OCI-LY7 (cell line): ENCODE results near the gene RAB8A. TPM values are rescaled to one million over a fixed set of nuclear protein-coding genes. Genes with fewer than 3 reads are reported as not detected.

Experiments
- BruUV-seq: library from RNA; stranded (reverse); fragments of 400-500 nt; replicated peaks from 2 replicates; lab custom pipeline; 2021; lab: Mats Ljungman, UMichigan
- CTCF ChIA-PET: fragments of 300-600 bp; sonication (Branson Sonifier 250); formaldehyde crosslinking; loops from one replicate; lab custom pipeline; 2022; ENCODE audit warnings: antibody characterized with exemption; ENCODE audit not compliant: unreplicated experiment; lab: Charles Lee
- POLR2A ChIA-PET: fragments of 300-600 bp; sonication (Branson Sonifier 250); formaldehyde crosslinking; loops from one replicate; lab custom pipeline; 2022; ENCODE audit warnings: antibody characterized with exemption; lab: Charles Lee
- DNase-seq: peaks from one replicate; pipeline ENCODE4 v3.0.0-alpha.2; 2015; ENCODE audit warnings: low spot score
- H2AFZ ChIP-seq: fragments of 200-600 bp; sonication (generic), shearing (Covaris generic); 2 replicates; pipeline ENCODE4 v1.6.1; 2014; ENCODE audit warnings: mild to moderate bottlenecking, antibody characterized with exemption, low read length, moderate library complexity
- H3K27ac ChIP-seq: fragments of 200-600 bp; sonication (generic); 2 replicates; pipeline ENCODE4 v1.5.1; 2014; ENCODE audit warnings: mixed run types, low read depth, mild to moderate bottlenecking, moderate library complexity, low read length, inconsistent platforms; ENCODE audit not compliant: poor library complexity, severe bottlenecking
- H3K36me3 ChIP-seq: fragments of 200-600 bp; sonication (generic); 2 replicates; pipeline ENCODE4 v1.6.1; 2014; ENCODE audit warnings: mild to moderate bottlenecking, antibody characterized with exemption, low read length, moderate library complexity, mixed read lengths; ENCODE audit not compliant: insufficient read depth
- H3K4me1 ChIP-seq: fragments of 200-600 bp; sonication (generic); 2 replicates; pipeline ENCODE4 v1.5.1; 2014; ENCODE audit warnings: mild to moderate bottlenecking, low read length; ENCODE audit not compliant: insufficient read depth, poor library complexity, severe bottlenecking
- H3K4me2 ChIP-seq: fragments of 200-600 bp; sonication (generic); 2 replicates; pipeline ENCODE4 v1.6.1; 2014; ENCODE audit warnings: mild to moderate bottlenecking, low read length
- H3K4me3 ChIP-seq: fragments of 200-600 bp; sonication (generic); 2 replicates; pipeline ENCODE4 v1.5.1; 2014; ENCODE audit warnings: mild to moderate bottlenecking, low read depth, low read length; ENCODE audit not compliant: poor library complexity, severe bottlenecking
- H3K79me2 ChIP-seq: fragments of 200-600 bp; sonication (generic); 2 replicates; pipeline ENCODE4 v1.6.1; 2016; ENCODE audit warnings: low read depth, mild to moderate bottlenecking, low read length, moderate library complexity, mixed read lengths; ENCODE audit not compliant: insufficient read depth
- H3K9me2 ChIP-seq: fragments of 200-600 bp; sonication (generic); 2 replicates; pipeline ENCODE4 v1.6.1; 2016; ENCODE audit warnings: mild to moderate bottlenecking, low read length, mixed read lengths; ENCODE audit not compliant: insufficient read depth
- H3K9me3 ChIP-seq: fragments of 200-600 bp; sonication (generic); 2 replicates; pipeline ENCODE4 v1.6.1; 2014; ENCODE audit warnings: mild to moderate bottlenecking, mixed run types, low read length, mixed read lengths
- H4K20me1 ChIP-seq: fragments of 200-600 bp; sonication (generic); 2 replicates; pipeline ENCODE4 v1.6.1; 2014; ENCODE audit warnings: mild to moderate bottlenecking, antibody characterized with exemption, low read length, moderate library complexity, mixed read lengths; ENCODE audit not compliant: insufficient read depth
- EZH2phosphoT487 ChIP-seq: fragments of 200-600 bp; sonication (generic); IDR thresholded peaks from 2 replicates; pipeline ENCODE4 v1.6.1; 2018; ENCODE audit warnings: low read depth, borderline replicate concordance, mild to moderate bottlenecking, mixed run types, antibody characterized with exemption, low read length, moderate library complexity, mixed read lengths
- intact Hi-C: fragments of 100-400 bp; cut with micrococcal nuclease; formaldehyde crosslinking; loops from one replicate; pipeline ENCODE4 v1.10.0; 2022; ENCODE audit not compliant: unreplicated experiment
- total RNA-seq, 2 experiments: library from RNA; depleted of rRNA in 1 of 2; stranded (reverse); fragments of >200 nt in 1 of 2; shearing (Covaris generic) in 1 of 2; gene quantifications; 2 replicates each; pipeline ENCODE4 v1.2.3, GENCODE V29; 2014 to 2022
- TF ChIP-seq, protein P1 (sequence below): fragments of 200-600 bp; sonication (generic); conservative IDR thresholded peaks from 2 replicates; pipeline ENCODE4 v1.5.1; 2014; ENCODE audit warnings: mild to moderate bottlenecking, antibody characterized with exemption, low read length, moderate library complexity, mixed read lengths

The RAB8A gene
- total RNA-seq, 2 experiments from 2014 or later, result 64.9 to 124 TPM

DNA sequence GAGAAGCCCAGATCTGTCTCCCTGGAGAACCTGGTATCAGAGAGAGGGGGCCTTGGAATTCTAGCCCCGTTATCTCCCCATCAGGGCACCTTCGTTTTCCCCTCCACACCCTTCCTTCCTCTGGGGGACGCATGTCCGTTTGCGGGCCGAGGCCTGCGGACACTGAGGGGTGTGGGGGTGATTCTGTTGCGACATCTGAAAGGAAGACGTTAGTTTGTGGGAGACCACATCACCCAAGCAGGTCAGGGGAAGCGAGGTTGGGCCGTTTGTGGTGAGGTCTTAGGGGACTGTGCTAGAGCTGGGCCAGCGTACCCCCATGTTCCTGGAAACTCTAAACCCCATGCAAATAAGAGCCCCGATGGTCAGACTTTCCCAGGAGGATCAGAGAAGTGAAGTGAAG, 28.1 kb downstream of the RAB8A start:
- Histone ChIP-seq H3K27ac (no peak overlapping the region), H3K4me1 (peaks cover 45% of the 10 kb centered on the region), H3K36me3 (peaks cover 7% of the 10 kb centered on the region), H3K4me3 (no peak overlapping the region), H3K79me2 (peaks cover 11% of the 10 kb centered on the region), H4K20me1 (no peaks in the 10 kb centered on the region), H3K9me3 (no peaks in the 10 kb centered on the region), H3K9me2 (no peaks in the 10 kb centered on the region), H3K4me2 (no peak overlapping the region), H2AFZ (no peak overlapping the region)
- ChIA-PET POLR2A (no interaction called here), CTCF (no interaction called here)
- no peak for TF ChIP-seq EZH2phosphoT487
- TF ChIP-seq, protein P1, sequence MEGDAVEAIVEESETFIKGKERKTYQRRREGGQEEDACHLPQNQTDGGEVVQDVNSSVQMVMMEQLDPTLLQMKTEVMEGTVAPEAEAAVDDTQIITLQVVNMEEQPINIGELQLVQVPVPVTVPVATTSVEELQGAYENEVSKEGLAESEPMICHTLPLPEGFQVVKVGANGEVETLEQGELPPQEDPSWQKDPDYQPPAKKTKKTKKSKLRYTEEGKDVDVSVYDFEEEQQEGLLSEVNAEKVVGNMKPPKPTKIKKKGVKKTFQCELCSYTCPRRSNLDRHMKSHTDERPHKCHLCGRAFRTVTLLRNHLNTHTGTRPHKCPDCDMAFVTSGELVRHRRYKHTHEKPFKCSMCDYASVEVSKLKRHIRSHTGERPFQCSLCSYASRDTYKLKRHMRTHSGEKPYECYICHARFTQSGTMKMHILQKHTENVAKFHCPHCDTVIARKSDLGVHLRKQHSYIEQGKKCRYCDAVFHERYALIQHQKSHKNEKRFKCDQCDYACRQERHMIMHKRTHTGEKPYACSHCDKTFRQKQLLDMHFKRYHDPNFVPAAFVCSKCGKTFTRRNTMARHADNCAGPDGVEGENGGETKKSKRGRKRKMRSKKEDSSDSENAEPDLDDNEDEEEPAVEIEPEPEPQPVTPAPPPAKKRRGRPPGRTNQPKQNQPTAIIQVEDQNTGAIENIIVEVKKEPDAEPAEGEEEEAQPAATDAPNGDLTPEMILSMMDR, result no peak
- no peak for DNase-seq
- BruUV-seq, result no TSS peak
- intact Hi-C loops, result loop anchor here (2.0 kb wide), 1 partner anchor 43 kb away; no protein-coding TSS in a partner anchor

DNA sequence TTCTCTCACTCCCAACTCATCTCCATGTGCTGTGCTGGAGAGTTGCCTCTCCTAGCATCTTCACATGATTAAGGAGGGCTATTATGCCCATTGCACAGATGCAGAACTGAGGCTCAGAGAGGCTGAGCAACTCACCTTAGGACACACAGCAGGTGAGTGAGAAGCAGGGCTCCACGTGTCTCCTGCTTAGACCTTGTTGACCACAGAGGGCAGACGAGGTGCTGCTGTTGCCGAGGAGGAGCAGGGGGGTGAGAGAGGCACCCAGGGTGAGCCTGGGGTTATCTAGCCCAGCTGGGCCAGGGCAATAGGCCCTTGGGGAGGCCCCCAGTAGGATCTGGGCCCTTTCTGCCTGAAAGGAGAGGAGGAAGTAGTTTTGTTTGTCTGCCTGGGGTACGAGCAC, 29.4 kb downstream of the RAB8A start:
- Histone ChIP-seq H2AFZ (no peak overlapping the region; the same call in 1 of the 2 replicates), H4K20me1 (no peaks in the 10 kb centered on the region), H3K36me3 (peaks cover 2% of the 10 kb centered on the region), H3K27ac (peak overlapping the region; percentile 49), H3K79me2 (peaks cover 23% of the 10 kb centered on the region), H3K4me2 (peak overlapping the region; percentile 24), H3K9me3 (no peaks in the 10 kb centered on the region), H3K9me2 (no peaks in the 10 kb centered on the region), H3K4me1 (peaks cover 53% of the 10 kb centered on the region), H3K4me3 (no peak overlapping the region)
- BruUV-seq, result no TSS peak
- ChIA-PET CTCF (no interaction called here), POLR2A (interaction anchor here (1.0 kb wide), 1 partner anchor 24 kb away, joined by 5 read pairs; no protein-coding TSS in a partner anchor)
- no peak for TF ChIP-seq EZH2phosphoT487
- TF ChIP-seq, protein P1, result peak; percentile 53
- DNase-seq, result peak; percentile 82
- intact Hi-C loops, result loop anchor here (2.0 kb wide), 1 partner anchor 42 kb away; no protein-coding TSS in a partner anchor

DNA sequence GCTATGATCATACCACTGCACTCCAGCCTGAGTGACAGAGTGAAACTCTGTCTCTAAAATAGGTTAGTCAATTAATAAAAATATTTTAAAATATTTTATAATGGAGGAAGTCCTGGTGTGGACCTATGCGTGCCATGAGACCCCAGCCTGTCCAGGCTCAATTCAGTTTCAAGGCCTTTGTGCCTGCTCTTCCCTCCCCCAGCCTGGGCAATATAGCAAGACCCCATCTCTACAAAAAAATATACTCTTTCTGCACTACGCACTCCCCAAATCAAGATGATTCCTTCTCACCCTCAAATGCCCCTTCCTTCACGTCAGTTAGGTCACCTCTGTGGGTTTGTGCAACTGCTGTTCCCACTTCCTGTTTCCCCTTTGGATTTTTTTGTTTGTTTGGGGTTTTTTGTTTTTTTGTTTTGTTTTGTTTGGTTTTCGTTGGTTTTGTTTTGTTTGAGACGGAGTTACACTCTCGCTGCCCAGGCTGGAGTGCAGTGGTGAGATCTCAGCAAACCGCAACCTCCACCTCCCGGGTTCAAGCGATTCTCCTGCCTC, 30.4 kb downstream of the RAB8A start:
- H3K36me3 ChIP-seq, result peaks cover 12% of the 10 kb centered on the region
- H3K79me2 ChIP-seq, result peaks cover 34% of the 10 kb centered on the region
- no peak overlapping the region for H2AFZ ChIP-seq
- TF ChIP-seq EZH2phosphoT487, result no peak
- TF ChIP-seq, protein P1, result no peak
- H3K4me2 ChIP-seq, result no peak overlapping the region
- DNase-seq, result no peak
- no peaks in the 10 kb centered on the region for H3K9me2 ChIP-seq
- intact Hi-C loops, result no loop called here
- no peaks in the 10 kb centered on the region for H4K20me1 ChIP-seq
- H3K27ac ChIP-seq, result peak overlapping the region; percentile 81
- POLR2A ChIA-PET, result interaction anchor here (1.0 to 1.5 kb wide), 2 partner anchors 11 to 25 kb away, joined by 4 to 5 read pairs; no protein-coding TSS in a partner anchor
- CTCF ChIA-PET, result no interaction called here
- H3K4me1 ChIP-seq, result peaks cover 59% of the 10 kb centered on the region
- H3K9me3 ChIP-seq, result no peaks in the 10 kb centered on the region
- no peak overlapping the region for H3K4me3 ChIP-seq
- BruUV-seq, result no TSS peak
